ENCODE results near the gene OR14J1. TPM values are rescaled to one million over a fixed set of nuclear protein-coding genes. Genes with fewer than 3 reads are reported as not detected.
A peak's percentile ranks its signal among the peaks of the same experiment; 100 is the strongest.
"Not testable (repeated sequence)": the region's sequence is repeated elsewhere in the genome, so short reads cannot be mapped to it uniquely, and the experiment has no call there.

The OR14J1 gene
- under 1 TPM; 0.05 to 0.12 (median 0.07) TPM for polyA plus RNA-seq (ENCODE audit: insufficient read depth in 1 of 5, insufficient read length in 5 of 5, low replicate concordance in 1 of 5)
- long read RNA-seq, donor 1: 0 reads
- long read RNA-seq, donor 2: 0 reads
- long read RNA-seq, donor 3: 0 reads
- long read RNA-seq, donor 4: 0 reads
- long read RNA-seq, donor 5: 0 reads
- long read RNA-seq, donor 6: 0 reads
- long read RNA-seq, donor 7: 0 reads
- long read RNA-seq, donor 8: 0 reads

GRCh38 chr6:29301316-29301715 lies at the start of gene OR14J1:
Gene OR14J1 (plus strand): TSS chr6:29301701. CDS start chr6:29306690, 4,989 bp downstream.
- DNase-seq: no peak

- DNase-seq: no peak
Observed at GRCh38 chr6:29251736-29252135, 49.8 kb upstream of the OR14J1 start.

GRCh38 chr6:29255530-29255929 lies 46.0 kb upstream of the OR14J1 start:
- no peak for DNase-seq

- DNase-seq: no peak
Observed at GRCh38 chr6:29259721-29260120, 41.8 kb upstream of the OR14J1 start.

- no peak for DNase-seq
Observed at GRCh38 chr6:29263001-29263400, 38.5 kb upstream of the OR14J1 start.

GRCh38 chr6:29294499-29294914 lies 7.0 kb upstream of the OR14J1 start:
- DNase-seq: peak; percentile 15 to 26

- no peak for DNase-seq
Observed at GRCh38 chr6:29295181-29295585, 6.3 kb upstream of the OR14J1 start.

GRCh38 chr6:29295623-29296022 lies 5.9 kb upstream of the OR14J1 start:
- no peak for DNase-seq

GRCh38 chr6:29319931-29320330 lies 18.4 kb downstream of the OR14J1 start:
- DNase-seq: no peak

- not testable (repeated sequence) for DNase-seq
Observed at GRCh38 chr6:29323332-29323731, 21.8 kb downstream of the OR14J1 start.

GRCh38 chr6:29325777-29326176 lies 24.3 kb downstream of the OR14J1 start:
- no peak for DNase-seq

GRCh38 chr6:29332676-29333075 lies 31.2 kb downstream of the OR14J1 start:
- no peak for DNase-seq

- no peak for DNase-seq
Observed at GRCh38 chr6:29336269-29336668, 34.8 kb downstream of the OR14J1 start.

- no peak for DNase-seq
Observed at GRCh38 chr6:29345380-29345779, 43.9 kb downstream of the OR14J1 start.

GRCh38 chr6:29349348-29349747 lies 47.8 kb downstream of the OR14J1 start:
- not testable (repeated sequence) for DNase-seq

- no peak for DNase-seq
Observed at GRCh38 chr6:29354980-29355379, 53.5 kb downstream of the OR14J1 start.

- no peak for DNase-seq
Observed at GRCh38 chr6:29355603-29356002, 54.1 kb downstream of the OR14J1 start.

Other genes starting within 250 kb of the OR14J1 start
- gene OR2B3, start 214.4 kb upstream of the OR14J1 start, polyA plus RNA-seq (ENCODE audit: insufficient read depth in 1 of 5, insufficient read length in 5 of 5, low replicate concordance in 1 of 5): not detected
- gene OR2J1, start 202.2 kb upstream of the OR14J1 start, polyA plus RNA-seq (ENCODE audit: insufficient read depth in 1 of 5, insufficient read length in 5 of 5, low replicate concordance in 1 of 5): not detected
- not detected for gene OR2J3, start 193.6 kb upstream of the OR14J1 start, polyA plus RNA-seq (ENCODE audit: insufficient read depth in 1 of 5, insufficient read length in 5 of 5, low replicate concordance in 1 of 5)
- gene OR2J2, start 130.8 kb upstream of the OR14J1 start, polyA plus RNA-seq (ENCODE audit: insufficient read depth in 1 of 5, insufficient read length in 5 of 5, low replicate concordance in 1 of 5): not detected
- not detected for gene OR5V1, start 67.2 kb downstream of the OR14J1 start, polyA plus RNA-seq (ENCODE audit: insufficient read depth in 1 of 5, insufficient read length in 5 of 5, low replicate concordance in 1 of 5)
- not detected for gene OR12D3, start 73.6 kb downstream of the OR14J1 start, polyA plus RNA-seq (ENCODE audit: insufficient read depth in 1 of 5, insufficient read length in 5 of 5, low replicate concordance in 1 of 5)
- gene OR12D2, start 93.9 kb downstream of the OR14J1 start, polyA plus RNA-seq (ENCODE audit: insufficient read depth in 1 of 5, insufficient read length in 5 of 5, low replicate concordance in 1 of 5): not detected
- gene OR12D1, start 113.2 kb downstream of the OR14J1 start, polyA plus RNA-seq (ENCODE audit: insufficient read depth in 1 of 5, insufficient read length in 5 of 5, low replicate concordance in 1 of 5): not detected
- gene OR10C1, start 137.6 kb downstream of the OR14J1 start, polyA plus RNA-seq (ENCODE audit: insufficient read depth in 1 of 5, insufficient read length in 5 of 5, low replicate concordance in 1 of 5): not detected
- not detected for gene OR11A1, start 155.4 kb downstream of the OR14J1 start, polyA plus RNA-seq (ENCODE audit: insufficient read depth in 1 of 5, insufficient read length in 5 of 5, low replicate concordance in 1 of 5)
- gene OR2H1, start 155.5 kb downstream of the OR14J1 start, polyA plus RNA-seq (ENCODE audit: insufficient read depth in 1 of 5, insufficient read length in 5 of 5, low replicate concordance in 1 of 5): not detected
- gene MAS1L, start 186.3 kb downstream of the OR14J1 start, polyA plus RNA-seq (ENCODE audit: insufficient read depth in 1 of 5, insufficient read length in 5 of 5, low replicate concordance in 1 of 5): not detected